HK-2 (cell line): ENCODE results near the gene GPR78.

Experiments used
- DNase-seq: peaks from one replicate; pipeline ENCODE4 v3.0.0-alpha.2; 2018; ENCODE audit not compliant: unreplicated experiment

GPR78 gene

GRCh38 chr4:8586671-8587468 is 6.7 kb downstream of the GPR78 start:
- no peak for DNase-seq

DNA sequence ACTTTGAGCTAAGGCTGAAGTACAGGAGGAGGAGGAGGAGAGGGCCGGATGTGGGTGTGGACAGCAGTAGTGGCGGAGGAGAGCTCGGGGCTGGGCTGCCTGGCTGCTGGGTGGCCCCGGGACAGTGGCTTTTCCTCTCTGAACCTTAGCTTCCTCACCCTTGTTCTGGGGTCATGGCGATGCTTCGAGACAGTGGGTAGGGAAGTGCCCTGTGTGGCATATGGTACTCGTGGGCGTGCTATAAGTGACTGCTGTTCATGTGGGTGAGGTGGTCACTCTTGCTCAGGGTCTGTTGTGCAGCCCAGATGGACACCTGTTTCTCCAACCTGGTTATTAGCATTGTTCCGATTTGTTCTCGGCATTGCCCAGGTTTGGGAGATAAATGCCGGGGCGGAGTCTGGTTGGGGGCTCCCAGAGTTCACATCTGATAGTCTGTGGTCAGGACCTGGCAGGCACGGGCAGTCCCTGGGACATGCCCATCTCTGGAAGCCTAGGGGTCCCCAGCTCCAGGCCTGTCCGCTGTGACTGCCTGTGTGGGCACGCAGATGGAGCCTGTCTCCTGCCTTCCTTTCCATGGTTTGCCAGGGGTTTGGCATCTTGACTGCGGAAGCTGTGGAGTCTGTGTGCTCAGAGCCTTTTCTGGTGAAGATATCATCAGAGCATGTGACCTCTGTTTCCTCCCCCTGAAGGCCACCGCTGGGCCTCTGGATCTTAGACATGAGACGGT is 7.4 kb downstream of the GPR78 start:
- no peak for DNase-seq

DNA sequence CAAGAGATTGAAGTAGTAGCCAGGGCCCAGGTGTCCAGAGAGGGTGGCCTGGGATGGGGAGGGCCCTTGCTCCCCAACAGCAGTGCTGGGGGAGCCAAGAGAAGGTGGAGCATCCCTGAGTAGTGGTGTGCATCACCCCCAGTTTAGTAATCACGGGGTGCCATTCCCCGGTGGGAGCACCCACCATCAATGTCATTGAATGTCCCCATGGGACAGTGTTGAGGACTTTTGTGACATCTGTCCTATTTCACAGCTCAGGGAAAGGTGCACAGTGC is 7.9 kb downstream of the GPR78 start:
- DNase-seq, result no peak

DNA sequence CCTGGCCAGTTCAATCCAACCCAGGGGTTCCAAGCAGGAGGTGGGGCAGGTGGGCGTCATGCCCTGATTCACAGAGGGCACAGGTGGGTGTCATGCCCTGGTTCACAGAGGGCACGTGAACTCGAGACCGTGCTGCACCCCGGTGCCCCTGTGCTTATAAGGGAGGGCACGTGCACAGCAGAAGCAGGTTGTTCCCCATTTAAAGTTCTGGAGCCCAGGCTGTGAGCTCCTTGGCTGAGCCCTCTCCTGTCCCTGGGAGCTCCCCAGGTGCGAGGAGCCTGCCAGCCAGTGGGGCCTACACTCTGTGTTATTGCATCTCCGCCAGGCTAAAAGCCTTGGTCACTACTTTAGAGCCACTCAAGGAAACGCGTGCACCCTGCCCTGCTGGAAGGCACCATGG is 9.1 kb downstream of the GPR78 start:
- DNase-seq, result no peak

DNA sequence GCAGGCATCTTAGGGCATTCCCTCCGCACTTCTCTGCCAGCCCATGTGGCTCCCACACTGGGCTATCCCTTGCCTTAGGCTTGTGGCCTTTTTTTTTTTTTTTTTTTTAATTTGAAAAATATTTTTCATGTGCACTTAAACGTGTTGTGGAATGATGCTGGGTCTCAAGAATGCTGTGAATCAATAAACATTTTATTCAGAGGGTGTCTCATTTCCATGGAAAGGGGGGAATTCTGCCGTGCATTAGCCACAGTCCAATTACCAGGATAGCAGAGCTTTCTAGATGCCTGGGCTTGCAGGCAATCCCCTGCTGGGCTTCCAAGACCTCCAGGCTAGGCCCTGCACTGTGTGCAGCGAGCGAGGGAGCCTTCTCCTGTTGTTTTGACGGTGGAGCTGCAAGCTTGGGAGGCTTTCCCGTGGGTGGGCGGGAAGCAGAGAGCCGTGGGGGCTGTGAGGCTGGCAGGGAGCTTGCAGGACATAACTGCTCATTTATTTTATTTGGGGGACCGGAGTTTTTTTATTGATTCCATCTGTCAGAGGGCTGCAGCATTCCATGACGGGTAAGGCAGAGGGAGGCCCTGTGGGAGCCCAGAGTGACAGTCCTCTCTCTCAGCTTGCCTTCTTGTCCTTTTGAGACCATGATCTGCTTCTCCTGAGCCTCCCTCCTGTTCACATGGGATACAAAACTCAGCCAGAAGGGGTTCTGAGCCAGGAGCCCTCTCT is 9.8 kb downstream of the GPR78 start:
- DNase-seq, result no peak

DNA sequence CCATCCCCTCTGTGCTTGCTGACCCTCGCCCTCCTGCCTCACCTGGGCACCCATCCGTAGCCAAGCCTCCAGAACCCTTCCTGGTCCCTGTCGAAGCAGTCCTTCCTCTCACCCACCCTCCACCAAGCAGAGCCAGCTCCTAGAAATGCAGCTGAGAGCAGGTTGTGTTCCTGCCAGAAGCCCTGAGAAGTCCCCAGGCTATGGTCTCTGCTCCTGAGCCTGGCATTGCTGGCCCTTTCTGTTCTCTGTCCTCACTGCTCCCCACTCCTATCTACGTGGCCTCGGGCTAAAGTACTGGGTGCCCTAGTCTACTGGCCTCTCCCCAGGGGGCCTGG is 10.3 kb downstream of the GPR78 start:
- no peak for DNase-seq

GRCh38 chr4:8591114-8591513 is 10.9 kb downstream of the GPR78 start:
- no peak for DNase-seq

- no peak for DNase-seq
Observed at GRCh38 chr4:8591626-8592365, 11.6 kb downstream of the GPR78 start.

GRCh38 chr4:8592366-8593263 is 12.4 kb downstream of the GPR78 start, which contains the start of gene CPZ:
Gene CPZ, plus strand, starts transcription at chr4:8592765. Its CDS starts 69 bp downstream, at chr4:8592834.
- peak; percentile 49 for DNase-seq

GRCh38 chr4:8593264-8594096 is 13.3 kb downstream of the GPR78 start:
- DNase-seq, result no peak

- peak; percentile 60 for DNase-seq
Observed at GRCh38 chr4:8594097-8595038, 14.2 kb downstream of the GPR78 start.

DNA sequence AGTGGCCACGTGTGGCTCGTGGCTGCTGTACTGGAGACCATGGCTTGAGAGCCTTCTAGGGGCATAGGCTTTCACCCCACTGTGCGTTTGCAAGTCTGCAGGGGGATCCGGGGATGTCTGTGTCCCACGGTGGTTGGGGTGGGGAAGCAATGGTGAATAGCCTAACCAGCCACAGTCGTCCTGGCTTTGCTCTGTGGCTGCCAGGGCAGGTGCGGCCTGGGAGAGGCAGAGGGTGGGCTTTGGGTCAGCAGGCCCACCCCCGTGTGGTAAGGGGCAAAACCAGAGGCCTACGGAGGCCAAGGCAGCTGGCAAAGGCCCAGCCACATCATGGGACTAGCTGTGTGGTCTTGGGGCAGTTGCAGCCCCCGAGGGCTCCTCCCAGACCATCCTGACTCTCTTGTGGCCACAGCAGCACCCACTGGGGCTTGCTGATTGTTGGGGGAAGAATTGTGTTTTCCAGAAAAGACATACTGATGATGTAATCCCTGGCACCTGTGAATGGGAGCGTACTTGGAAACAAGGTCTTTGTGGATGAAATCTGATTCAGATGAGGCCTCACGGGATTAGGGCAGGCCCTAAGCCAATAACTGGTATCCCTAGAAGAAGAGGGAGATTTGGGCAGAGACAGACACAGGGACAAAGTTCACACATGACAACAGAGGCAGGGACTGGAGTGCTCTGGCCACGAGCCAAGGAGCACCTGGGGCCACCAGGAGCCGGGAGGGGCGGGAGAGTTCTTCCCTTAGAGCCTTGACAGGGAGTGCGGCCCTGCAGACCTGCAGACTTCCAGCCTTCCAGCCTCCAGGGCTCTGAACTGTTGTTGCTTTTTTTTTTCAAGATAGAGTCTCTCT is 15.3 kb downstream of the GPR78 start:
- no peak for DNase-seq

GRCh38 chr4:8596891-8597290 is 16.7 kb downstream of the GPR78 start:
- DNase-seq, result no peak

DNA sequence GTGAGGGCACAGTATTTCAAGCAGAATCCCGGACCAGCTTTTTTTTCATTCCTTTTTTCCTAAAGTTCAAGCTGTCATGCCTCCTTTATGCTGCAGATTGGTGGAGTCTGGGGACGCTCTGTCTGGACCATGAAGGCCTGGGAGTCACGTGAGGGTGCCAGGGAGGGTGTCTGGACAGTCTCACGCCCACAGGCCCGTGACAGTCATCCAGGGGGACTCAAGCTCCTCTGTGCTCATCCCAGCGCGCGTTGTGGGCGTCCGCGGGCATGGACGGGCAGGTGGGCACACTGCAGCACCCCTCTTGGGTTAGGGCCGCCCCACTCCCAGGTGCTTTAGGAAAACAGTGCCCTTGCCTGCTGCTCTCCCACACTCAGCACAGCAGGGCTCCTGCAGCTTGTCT is 17.1 kb downstream of the GPR78 start:
- no peak for DNase-seq

DNA sequence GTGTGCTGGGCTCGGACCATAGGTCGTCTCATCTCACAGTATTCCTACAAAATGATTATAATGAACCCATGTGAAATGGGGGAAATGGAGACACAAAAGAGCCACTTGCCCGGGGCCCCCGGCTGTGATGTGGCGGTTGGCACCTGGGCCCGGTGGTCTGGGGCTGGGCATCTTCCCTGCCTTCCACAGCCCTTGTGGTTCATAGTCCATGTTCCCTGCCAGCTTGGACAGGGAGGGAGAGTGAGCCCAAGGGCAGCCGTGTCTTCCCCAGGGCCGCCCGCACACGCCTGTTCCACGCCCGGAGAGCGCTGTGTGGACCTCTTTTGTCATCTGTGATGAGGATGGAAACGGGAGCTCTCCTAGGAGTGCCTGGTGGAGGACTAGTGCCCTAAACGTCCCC is 17.6 kb downstream of the GPR78 start:
- no peak for DNase-seq

GRCh38 chr4:8598391-8599090 is 18.3 kb downstream of the GPR78 start:
- DNase-seq, result no peak

DNA sequence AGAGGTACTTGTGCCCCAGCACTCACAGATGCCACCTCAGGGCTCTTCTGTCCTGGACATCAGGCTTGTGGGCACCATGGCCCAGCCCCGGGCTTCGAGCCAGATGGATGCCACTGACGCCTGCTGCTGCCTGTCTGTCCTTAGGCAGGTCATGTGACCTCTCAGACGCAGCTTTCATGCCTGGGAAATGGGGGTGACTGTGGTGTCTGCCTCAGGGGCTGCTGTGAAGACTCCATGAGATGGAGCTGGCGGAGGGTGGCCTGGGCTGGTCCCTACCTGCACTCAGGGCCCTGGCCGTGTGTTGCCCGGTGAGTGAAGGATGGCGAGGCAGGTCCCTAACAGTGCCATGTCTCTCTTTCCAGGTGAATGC is 18.9 kb downstream of the GPR78 start:
- no peak for DNase-seq

DNA sequence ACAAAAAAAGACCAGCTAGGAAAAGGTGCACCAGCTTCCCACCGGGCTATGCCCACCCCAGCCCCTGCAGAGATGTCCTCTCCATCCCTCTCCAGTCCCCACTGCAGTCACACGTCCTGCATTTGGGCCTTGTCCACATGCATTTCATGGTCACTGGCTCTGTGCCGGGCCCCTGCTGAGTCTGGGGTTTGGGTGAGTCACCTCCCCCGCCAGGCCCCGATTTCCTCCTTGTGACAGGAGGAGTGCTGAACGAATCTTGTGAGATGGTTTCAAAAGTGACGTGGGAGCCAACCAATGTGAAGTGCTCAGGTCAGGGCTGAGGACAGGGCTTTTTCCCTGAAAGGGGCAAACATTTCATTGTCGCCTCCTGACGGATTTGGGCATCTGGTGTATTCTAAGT is 19.5 kb downstream of the GPR78 start:
- DNase-seq, result peak; percentile 83
